Astrocyte of the cerebellum (primary cell): ENCODE measurements around the gene FLNB.
A peak's percentile ranks its signal among the peaks of the same experiment; 100 is the strongest.

Source experiments
- DNase-seq: peaks from one replicate; pipeline ENCODE4 v3.0.0-alpha.2; 2011; ENCODE audit warnings: low read depth
- H3K4me3 ChIP-seq: 2 replicates; pipeline ENCODE4 v1.5.1; 2011; ENCODE audit warnings: mild to moderate bottlenecking, low read depth, low read length, moderate library complexity
- in situ Hi-C: cut with HindIII; loops from 2 replicates; pipeline ENCODE4 v1.10.0; 2017; ENCODE audit warnings: low sequenced_read_pairs
- TF ChIP-seq, protein P1 (sequence below): IDR thresholded peaks from 2 replicates; pipeline ENCODE4 v1.5.1; 2012; ENCODE audit warnings: low read length, low read depth, moderate library complexity, mild to moderate bottlenecking; ENCODE audit errors: missing control alignments

FLNB gene, protein sequence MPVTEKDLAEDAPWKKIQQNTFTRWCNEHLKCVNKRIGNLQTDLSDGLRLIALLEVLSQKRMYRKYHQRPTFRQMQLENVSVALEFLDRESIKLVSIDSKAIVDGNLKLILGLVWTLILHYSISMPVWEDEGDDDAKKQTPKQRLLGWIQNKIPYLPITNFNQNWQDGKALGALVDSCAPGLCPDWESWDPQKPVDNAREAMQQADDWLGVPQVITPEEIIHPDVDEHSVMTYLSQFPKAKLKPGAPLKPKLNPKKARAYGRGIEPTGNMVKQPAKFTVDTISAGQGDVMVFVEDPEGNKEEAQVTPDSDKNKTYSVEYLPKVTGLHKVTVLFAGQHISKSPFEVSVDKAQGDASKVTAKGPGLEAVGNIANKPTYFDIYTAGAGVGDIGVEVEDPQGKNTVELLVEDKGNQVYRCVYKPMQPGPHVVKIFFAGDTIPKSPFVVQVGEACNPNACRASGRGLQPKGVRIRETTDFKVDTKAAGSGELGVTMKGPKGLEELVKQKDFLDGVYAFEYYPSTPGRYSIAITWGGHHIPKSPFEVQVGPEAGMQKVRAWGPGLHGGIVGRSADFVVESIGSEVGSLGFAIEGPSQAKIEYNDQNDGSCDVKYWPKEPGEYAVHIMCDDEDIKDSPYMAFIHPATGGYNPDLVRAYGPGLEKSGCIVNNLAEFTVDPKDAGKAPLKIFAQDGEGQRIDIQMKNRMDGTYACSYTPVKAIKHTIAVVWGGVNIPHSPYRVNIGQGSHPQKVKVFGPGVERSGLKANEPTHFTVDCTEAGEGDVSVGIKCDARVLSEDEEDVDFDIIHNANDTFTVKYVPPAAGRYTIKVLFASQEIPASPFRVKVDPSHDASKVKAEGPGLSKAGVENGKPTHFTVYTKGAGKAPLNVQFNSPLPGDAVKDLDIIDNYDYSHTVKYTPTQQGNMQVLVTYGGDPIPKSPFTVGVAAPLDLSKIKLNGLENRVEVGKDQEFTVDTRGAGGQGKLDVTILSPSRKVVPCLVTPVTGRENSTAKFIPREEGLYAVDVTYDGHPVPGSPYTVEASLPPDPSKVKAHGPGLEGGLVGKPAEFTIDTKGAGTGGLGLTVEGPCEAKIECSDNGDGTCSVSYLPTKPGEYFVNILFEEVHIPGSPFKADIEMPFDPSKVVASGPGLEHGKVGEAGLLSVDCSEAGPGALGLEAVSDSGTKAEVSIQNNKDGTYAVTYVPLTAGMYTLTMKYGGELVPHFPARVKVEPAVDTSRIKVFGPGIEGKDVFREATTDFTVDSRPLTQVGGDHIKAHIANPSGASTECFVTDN (N-terminal part only)

DNA sequence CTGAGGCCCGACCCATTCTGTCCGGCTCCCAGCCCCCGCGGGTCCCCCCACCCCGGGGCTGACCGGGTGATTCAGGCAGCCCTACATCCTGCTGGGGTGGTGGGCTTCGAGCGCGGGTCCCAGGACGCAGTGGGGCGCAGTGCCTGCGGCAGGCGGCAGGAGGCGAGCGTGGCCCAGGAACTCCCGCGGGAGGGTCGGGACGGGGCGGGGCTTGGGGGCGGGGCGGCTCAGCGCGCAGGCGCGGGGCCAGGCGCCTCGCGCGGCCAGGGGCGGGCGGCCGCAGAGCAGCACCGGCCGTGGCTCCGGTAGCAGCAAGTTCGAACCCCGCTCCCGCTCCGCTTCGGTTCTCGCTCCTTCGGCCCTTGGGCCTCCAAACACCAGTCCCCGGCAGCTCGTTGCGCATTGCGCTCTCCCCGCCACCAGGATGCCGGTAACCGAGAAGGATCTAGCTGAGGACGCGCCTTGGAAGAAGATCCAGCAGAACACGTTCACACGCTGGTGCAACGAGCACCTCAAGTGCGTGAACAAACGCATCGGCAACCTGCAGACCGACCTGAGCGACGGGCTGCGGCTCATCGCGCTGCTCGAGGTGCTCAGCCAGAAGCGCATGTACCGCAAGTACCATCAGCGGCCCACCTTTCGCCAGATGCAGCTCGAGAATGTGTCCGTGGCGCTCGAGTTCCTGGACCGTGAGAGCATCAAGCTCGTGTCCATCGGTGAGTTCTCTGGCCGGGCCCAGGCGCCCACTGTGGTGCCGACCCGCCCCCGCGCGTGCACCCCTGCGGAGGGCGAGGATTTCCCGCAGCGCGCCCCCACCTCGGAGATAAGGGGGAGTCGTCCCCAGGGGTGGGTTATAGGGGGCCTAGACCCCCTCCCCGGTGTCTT, at the start of gene FLNB:
Gene FLNB (plus strand): TSS at position 282 of the 885 bp plus-strand sequence. CDS start 143 bp downstream, at position 425.
- DNase-seq: no peak
- TF ChIP-seq, protein P1, sequence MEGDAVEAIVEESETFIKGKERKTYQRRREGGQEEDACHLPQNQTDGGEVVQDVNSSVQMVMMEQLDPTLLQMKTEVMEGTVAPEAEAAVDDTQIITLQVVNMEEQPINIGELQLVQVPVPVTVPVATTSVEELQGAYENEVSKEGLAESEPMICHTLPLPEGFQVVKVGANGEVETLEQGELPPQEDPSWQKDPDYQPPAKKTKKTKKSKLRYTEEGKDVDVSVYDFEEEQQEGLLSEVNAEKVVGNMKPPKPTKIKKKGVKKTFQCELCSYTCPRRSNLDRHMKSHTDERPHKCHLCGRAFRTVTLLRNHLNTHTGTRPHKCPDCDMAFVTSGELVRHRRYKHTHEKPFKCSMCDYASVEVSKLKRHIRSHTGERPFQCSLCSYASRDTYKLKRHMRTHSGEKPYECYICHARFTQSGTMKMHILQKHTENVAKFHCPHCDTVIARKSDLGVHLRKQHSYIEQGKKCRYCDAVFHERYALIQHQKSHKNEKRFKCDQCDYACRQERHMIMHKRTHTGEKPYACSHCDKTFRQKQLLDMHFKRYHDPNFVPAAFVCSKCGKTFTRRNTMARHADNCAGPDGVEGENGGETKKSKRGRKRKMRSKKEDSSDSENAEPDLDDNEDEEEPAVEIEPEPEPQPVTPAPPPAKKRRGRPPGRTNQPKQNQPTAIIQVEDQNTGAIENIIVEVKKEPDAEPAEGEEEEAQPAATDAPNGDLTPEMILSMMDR: peak; percentile 76
- peak within 1 kb of the TSS; percentile 78 for H3K4me3 ChIP-seq
- in situ Hi-C loops: loop anchor here (25.0 kb wide), 1 partner anchor 154 kb away; no protein-coding TSS in a partner anchor

DNA sequence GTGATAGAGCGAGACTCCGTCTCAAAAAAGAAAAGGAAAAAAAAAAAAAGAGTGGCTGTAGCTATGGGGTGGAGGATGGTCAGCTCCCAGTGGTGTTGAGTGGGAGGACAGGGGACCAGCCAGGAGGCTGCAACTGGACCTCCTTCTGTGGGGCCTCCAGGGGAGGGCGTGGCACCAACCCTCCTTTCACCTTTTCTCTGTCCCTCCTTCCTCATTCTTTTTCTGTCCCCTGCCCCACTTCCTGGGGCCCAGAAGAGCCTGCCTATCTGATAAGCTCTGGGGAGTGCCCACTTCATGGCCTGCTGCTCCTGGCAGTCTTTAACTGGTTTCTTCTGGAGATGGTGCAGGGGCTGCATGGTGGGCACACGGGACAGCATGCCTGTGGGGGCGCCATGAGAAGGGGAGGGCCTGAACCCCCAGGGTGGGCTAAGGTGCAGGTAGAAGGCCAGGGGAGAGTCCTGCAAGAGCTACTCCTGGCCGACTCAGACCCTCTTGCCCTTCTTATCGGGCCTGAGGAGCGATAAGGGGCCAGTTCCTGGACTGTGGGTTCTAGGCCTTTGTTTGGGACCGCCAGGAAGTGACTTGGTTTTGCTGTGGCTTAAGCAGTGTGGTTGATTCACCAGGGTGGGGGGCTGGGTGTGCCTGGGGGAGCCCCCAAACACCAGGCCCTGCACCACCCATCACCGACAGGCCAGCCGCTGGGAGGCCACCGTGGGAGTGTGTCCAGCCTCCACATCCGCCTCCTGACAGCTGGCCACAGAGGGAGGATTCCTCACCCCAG, 49.4 kb upstream of the FLNB start:
- in situ Hi-C loops: no loop called here

DNA sequence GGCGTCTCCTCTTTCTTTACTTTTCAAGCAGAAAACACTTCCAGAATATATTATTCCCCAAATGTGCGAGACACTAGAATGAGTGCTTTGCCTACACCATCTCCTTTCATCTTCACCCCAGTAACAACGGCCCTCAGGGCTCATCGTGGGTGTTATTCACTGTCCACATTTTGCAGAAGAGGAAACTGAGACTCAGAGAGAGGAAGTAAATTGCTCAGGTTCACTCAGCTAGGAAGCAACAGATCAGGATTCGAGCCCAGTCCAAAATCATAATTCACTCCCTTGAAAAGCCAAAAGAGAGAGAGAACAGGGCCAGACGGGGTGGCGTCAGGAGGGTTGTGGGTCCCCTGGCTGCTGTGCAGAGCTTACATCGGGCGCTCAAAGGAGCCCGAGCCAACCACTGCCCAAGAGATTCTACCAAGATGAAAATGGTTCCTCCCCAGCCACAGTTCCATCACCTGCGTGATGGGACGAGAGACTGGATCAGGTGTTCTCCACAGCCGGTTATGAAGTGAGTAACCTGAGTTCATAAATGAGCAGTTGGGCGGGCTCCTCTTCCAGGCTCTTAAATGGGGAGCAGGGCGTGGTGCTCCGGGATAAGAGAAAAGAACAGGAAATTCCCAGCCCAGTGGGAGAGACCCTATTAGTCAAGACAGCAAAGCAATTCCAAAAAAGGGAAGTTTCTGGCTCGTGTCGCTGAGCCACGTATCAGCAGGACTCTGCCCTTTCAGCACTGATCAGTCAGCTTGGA, 48.6 kb upstream of the FLNB start:
- H3K4me3 ChIP-seq: no peak overlapping the region
- no peak for DNase-seq

More for the DNA sequence above, 49.4 kb upstream of the FLNB start:
- TF ChIP-seq, protein P1: no peak
- H3K4me3 ChIP-seq: no peak overlapping the region
- no peak for DNase-seq

DNA sequence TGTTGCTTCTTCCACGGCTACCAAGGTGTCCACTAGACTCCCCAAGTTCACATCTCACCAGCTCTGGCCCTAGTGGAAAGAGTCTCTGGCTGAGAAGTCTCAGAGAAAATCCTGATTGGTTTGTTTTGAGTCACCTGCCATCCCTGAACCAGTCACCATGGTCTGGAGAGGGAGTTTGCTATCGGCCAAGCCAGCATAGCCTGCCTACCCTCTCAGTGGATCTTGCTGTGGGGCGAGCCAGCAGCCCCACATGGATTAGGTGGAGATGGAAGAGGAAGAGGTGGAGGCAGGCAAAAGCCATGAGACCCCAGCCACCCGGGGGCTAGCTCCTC, 48.1 kb upstream of the FLNB start:
- H3K4me3 ChIP-seq: no peak overlapping the region
- TF ChIP-seq, protein P1: no peak
- in situ Hi-C loops: no loop called here
- no peak for DNase-seq

More for the DNA sequence above, 48.6 kb upstream of the FLNB start:
- in situ Hi-C loops: no loop called here
- TF ChIP-seq, protein P1: no peak

DNA sequence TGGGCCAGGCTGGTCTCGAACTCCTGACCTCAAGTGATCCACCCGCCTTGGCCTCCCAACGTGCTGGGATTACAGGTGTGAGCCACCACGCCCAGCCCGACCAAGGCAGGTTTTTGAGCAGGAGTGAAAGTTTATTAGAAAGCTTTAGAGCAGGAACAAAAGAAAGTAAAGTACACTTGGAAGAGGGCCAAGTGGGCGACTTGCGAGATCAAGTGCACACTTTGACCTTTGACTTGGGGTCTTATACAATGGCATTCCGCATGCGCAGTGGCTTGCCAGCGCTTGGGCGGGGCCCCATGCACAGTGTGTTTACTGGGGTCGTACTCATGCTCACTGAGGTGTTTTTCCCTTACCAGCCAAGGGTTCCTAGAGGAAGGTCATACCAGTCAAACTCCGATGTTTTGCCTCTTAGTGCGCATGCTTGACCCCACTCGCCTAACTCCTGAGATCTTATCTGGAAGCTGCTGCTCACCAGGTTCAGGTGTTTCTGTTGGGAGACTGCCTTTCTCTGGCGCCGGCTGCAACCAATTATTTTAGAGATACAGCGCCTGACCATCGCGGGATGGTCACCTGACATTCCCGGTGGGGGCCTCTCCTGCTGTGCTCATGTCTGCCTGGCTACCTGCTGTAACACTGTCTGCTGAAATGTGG, 46.9 kb upstream of the FLNB start:
- DNase-seq: no peak
- H3K4me3 ChIP-seq: no peak overlapping the region
- TF ChIP-seq, protein P1: no peak
- in situ Hi-C loops: no loop called here
